HepG2 (cell line): ENCODE results near the gene COQ5. TPM values are rescaled to one million over a fixed set of nuclear protein-coding genes. Genes with fewer than 3 reads are reported as not detected.

Source experiments
- ATF7-NPFF ChIP-seq: sonication (generic); formaldehyde crosslinking; IDR thresholded peaks from 2 replicates; pipeline ENCODE4 v1.8.1; 2023; ENCODE audit warnings: mild to moderate bottlenecking, low read depth, missing genetic modification reagents, moderate library complexity
- HCFC1 ChIP-seq: fragments of 150-350 bp; IDR thresholded peaks from 2 replicates; pipeline ENCODE4 v1.6.1; 2014; ENCODE audit warnings: low read depth, low read length
- HHEX ChIP-seq: IDR thresholded peaks from 2 replicates; pipeline ENCODE4 v1.6.1; 2016; ENCODE audit warnings: control low read depth
- HNRNPUL1 ChIP-seq: fragments of 200-400 bp; formaldehyde crosslinking; IDR thresholded peaks from 2 replicates; pipeline ENCODE4 v1.6.1; 2017; ENCODE audit warnings: low read depth, mild to moderate bottlenecking, low read length, moderate library complexity
- HOXA3 ChIP-seq: sonication (generic); formaldehyde crosslinking; IDR thresholded peaks from 2 replicates; pipeline ENCODE4 v1.5.0; 2020; ENCODE audit warnings: missing genetic modification reagents
- MED13 ChIP-seq: sonication (generic); formaldehyde crosslinking; IDR thresholded peaks from 2 replicates; pipeline ENCODE4 v1.5.0; 2020; ENCODE audit warnings: missing genetic modification reagents
- MED8 ChIP-seq: sonication (generic); formaldehyde crosslinking; IDR thresholded peaks from 2 replicates; pipeline ENCODE4 v1.8.1; 2023; ENCODE audit warnings: mild to moderate bottlenecking, missing genetic modification reagents; ENCODE audit not compliant: insufficient replicate concordance
- NR2F6 ChIP-seq, 2 experiments: IDR thresholded peaks; 2 replicates each; pipeline ENCODE4 v1.6.1; 2016; ENCODE audit warnings: antibody characterized with exemption in 1 of 2, mild to moderate bottlenecking in 1 of 2
- PAF1 ChIP-seq: IDR thresholded peaks from 2 replicates; pipeline ENCODE4 v1.6.1; 2016; ENCODE audit warnings: missing genetic modification reagents, missing compliant biosample characterization
- PTBP1 ChIP-seq: fragments of 200-400 bp; formaldehyde crosslinking; IDR thresholded peaks from 2 replicates; pipeline ENCODE4 v1.6.1; 2018; ENCODE audit warnings: low read length, low read depth; ENCODE audit not compliant: poor library complexity, severe bottlenecking
- SIN3A ChIP-seq: IDR thresholded peaks from 2 replicates; pipeline ENCODE4 v1.6.1; 2011; ENCODE audit warnings: low read depth, mild to moderate bottlenecking, control low read depth, low read length, borderline replicate concordance
- polyA plus RNA-seq, 8 experiments: library from polyadenylated mRNA; depleted of rRNA in 3 of 8; stranded (reverse) in 7 of 8; unstranded in 1 of 8; fragments of >200 nt; fragmentation: Illumina TruSeq in 4 of 8; extraction: Trizol in 4 of 8; gene quantifications; 2 replicates each; pipeline versions ENCODE4 v1.2.1 to v1.2.3, GENCODE V29; 2011 to 2016; ENCODE audit warnings: low read depth in 4 of 8, missing spikeins in 1 of 8, mixed read lengths in 1 of 8; ENCODE audit not compliant: insufficient read depth in 1 of 8
- total RNA-seq, 5 experiments: library from RNA; depleted of rRNA; stranded (reverse); fragments of >200 nt; fragmentation: Illumina TruSeq; extraction: Trizol; gene quantifications; 2 replicates each; pipeline ENCODE4 v1.2.3, GENCODE V29; 2016; ENCODE audit warnings: low read depth in 1 of 5
- TF ChIP-seq, protein P1 (sequence below): sonication (generic); IDR thresholded peaks from 2 replicates; pipeline ENCODE4 v1.6.1; 2016; ENCODE audit warnings: low read depth, borderline replicate concordance
- TF ChIP-seq, protein P2 (sequence below): IDR thresholded peaks from 2 replicates; pipeline ENCODE4 v1.6.1; 2016; ENCODE audit warnings: low read depth, missing genetic modification reagents, missing compliant biosample characterization
- TF ChIP-seq, protein P3 (sequence below): sonication (generic); formaldehyde crosslinking; IDR thresholded peaks from 2 replicates; pipeline ENCODE4 v1.9.0; 2021; ENCODE audit warnings: missing genetic modification reagents, mild to moderate bottlenecking, borderline replicate concordance
- TF ChIP-seq, protein P4 (sequence below): sonication (generic); formaldehyde crosslinking; IDR thresholded peaks from 2 replicates; pipeline ENCODE4 v1.5.0; 2020; ENCODE audit warnings: missing genetic modification reagents
- TF ChIP-seq, protein P5 (sequence below), 2 experiments: fragments of 450-650 bp in 1 of 2; sonication (generic) in 1 of 2; formaldehyde crosslinking; IDR thresholded peaks; 2 replicates each; pipeline versions ENCODE4 v1.5.0 to v1.8.0; 2020 to 2022; ENCODE audit warnings: mild to moderate bottlenecking in 1 of 2, missing genetic modification reagents in 1 of 2
- TF ChIP-seq, protein P6 (sequence below): sonication (generic); formaldehyde crosslinking; IDR thresholded peaks from 2 replicates; pipeline ENCODE4 v1.5.1; 2020; ENCODE audit warnings: missing genetic modification reagents, mild to moderate bottlenecking, borderline replicate concordance

The COQ5 gene
- total and polyA plus RNA-seq, 2 of the 13 experiments (the other 11 are each of a cell fraction or from before 2014, with no cell fraction given): 36.4 to 41.5 TPM

DNA sequence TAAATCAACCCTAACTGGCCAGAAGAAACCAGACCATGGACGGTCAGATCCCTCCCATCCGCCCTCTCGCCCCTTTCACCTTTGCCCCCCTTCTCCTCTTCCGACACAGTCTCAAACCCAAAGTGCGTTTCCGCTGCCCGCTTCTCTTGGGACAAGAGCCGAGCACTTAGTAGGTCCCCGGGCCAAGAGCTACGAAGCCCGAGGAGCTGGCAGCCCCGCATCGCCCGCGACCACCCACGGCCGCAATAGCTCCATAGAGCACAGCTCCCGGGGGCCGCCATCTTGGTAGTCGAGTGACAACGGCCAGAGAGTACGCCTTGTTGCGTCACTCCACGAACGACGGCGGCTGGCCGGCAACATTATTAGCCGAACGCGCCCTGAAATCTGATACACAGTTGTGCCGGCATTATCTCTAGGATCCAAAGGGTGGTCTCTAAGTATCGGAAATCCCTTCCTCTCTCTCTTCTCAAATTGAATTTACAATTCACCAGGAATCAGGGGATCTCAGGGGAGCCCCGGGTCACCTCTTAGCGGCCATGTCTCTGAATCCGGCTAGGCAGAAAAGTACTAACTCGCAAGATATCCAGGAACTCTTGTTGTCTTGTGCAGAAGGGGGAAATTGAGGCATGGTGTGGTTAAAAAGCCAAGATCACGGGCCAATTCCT lies at the start of gene COQ5 (continued):
- TF ChIP-seq, protein P1, sequence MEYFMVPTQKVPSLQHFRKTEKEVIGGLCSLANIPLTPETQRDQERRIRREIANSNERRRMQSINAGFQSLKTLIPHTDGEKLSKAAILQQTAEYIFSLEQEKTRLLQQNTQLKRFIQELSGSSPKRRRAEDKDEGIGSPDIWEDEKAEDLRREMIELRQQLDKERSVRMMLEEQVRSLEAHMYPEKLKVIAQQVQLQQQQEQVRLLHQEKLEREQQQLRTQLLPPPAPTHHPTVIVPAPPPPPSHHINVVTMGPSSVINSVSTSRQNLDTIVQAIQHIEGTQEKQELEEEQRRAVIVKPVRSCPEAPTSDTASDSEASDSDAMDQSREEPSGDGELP: no peak
- TF ChIP-seq MED13 (peak; percentile 60; the same call in 1 of the 2 replicates), MED8 (CRISPR knock-in tag) (peak; percentile 92), HCFC1 (peak; percentile 42), PTBP1 (no peak), HHEX (CRISPR knock-in tag) (no peak), HOXA3 (peak; percentile 98), PAF1 (CRISPR knock-in tag) (no peak), ATF7-NPFF (peak; percentile 69; the same call in 1 of the 2 replicates), NR2F6 (IDR thresholded peaks at IDR 0.05) (peak; percentile 57; the same call in 1 of the 2 replicates), NR2F6 (CRISPR knock-in tag; IDR thresholded peaks at IDR 0.05) (peak; percentile 75; the same call in 1 of the 2 replicates), SIN3A (peak; percentile 79), HNRNPUL1 (no peak)
- TF ChIP-seq, protein P2, sequence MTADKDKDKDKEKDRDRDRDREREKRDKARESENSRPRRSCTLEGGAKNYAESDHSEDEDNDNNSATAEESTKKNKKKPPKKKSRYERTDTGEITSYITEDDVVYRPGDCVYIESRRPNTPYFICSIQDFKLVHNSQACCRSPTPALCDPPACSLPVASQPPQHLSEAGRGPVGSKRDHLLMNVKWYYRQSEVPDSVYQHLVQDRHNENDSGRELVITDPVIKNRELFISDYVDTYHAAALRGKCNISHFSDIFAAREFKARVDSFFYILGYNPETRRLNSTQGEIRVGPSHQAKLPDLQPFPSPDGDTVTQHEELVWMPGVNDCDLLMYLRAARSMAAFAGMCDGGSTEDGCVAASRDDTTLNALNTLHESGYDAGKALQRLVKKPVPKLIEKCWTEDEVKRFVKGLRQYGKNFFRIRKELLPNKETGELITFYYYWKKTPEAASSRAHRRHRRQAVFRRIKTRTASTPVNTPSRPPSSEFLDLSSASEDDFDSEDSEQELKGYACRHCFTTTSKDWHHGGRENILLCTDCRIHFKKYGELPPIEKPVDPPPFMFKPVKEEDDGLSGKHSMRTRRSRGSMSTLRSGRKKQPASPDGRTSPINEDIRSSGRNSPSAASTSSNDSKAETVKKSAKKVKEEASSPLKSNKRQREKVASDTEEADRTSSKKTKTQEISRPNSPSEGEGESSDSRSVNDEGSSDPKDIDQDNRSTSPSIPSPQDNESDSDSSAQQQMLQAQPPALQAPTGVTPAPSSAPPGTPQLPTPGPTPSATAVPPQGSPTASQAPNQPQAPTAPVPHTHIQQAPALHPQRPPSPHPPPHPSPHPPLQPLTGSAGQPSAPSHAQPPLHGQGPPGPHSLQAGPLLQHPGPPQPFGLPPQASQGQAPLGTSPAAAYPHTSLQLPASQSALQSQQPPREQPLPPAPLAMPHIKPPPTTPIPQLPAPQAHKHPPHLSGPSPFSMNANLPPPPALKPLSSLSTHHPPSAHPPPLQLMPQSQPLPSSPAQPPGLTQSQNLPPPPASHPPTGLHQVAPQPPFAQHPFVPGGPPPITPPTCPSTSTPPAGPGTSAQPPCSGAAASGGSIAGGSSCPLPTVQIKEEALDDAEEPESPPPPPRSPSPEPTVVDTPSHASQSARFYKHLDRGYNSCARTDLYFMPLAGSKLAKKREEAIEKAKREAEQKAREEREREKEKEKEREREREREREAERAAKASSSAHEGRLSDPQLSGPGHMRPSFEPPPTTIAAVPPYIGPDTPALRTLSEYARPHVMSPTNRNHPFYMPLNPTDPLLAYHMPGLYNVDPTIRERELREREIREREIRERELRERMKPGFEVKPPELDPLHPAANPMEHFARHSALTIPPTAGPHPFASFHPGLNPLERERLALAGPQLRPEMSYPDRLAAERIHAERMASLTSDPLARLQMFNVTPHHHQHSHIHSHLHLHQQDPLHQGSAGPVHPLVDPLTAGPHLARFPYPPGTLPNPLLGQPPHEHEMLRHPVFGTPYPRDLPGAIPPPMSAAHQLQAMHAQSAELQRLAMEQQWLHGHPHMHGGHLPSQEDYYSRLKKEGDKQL: no peak; the same call in 1 of the 2 replicates
- TF ChIP-seq, protein P3, sequence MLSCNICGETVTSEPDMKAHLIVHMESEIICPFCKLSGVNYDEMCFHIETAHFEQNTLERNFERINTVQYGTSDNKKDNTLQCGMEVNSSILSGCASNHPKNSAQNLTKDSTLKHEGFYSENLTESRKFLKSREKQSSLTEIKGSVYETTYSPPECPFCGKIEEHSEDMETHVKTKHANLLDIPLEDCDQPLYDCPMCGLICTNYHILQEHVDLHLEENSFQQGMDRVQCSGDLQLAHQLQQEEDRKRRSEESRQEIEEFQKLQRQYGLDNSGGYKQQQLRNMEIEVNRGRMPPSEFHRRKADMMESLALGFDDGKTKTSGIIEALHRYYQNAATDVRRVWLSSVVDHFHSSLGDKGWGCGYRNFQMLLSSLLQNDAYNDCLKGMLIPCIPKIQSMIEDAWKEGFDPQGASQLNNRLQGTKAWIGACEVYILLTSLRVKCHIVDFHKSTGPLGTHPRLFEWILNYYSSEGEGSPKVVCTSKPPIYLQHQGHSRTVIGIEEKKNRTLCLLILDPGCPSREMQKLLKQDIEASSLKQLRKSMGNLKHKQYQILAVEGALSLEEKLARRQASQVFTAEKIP (CRISPR knock-in tag): no peak
- TF ChIP-seq, protein P4, sequence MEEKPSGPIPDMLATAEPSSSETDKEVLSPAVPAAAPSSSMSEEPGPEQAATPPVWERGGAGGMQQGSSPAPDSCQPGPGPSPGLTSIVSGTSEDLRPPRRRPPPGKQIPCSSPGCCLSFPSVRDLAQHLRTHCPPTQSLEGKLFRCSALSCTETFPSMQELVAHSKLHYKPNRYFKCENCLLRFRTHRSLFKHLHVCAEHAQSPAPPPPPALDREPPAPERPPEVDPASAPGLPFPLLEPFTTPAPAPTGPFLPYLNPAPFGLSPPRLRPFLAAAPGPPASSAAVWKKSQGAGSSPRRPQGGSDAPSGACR (CRISPR knock-in tag): peak; percentile 93
- TF ChIP-seq, protein P5, sequence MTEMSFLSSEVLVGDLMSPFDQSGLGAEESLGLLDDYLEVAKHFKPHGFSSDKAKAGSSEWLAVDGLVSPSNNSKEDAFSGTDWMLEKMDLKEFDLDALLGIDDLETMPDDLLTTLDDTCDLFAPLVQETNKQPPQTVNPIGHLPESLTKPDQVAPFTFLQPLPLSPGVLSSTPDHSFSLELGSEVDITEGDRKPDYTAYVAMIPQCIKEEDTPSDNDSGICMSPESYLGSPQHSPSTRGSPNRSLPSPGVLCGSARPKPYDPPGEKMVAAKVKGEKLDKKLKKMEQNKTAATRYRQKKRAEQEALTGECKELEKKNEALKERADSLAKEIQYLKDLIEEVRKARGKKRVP (CRISPR knock-in tag; IDR thresholded peaks at IDR 0.05): peak in 1 of 2 experiments; percentile 96; a peak in 2 of 4 replicates
- TF ChIP-seq, protein P6, sequence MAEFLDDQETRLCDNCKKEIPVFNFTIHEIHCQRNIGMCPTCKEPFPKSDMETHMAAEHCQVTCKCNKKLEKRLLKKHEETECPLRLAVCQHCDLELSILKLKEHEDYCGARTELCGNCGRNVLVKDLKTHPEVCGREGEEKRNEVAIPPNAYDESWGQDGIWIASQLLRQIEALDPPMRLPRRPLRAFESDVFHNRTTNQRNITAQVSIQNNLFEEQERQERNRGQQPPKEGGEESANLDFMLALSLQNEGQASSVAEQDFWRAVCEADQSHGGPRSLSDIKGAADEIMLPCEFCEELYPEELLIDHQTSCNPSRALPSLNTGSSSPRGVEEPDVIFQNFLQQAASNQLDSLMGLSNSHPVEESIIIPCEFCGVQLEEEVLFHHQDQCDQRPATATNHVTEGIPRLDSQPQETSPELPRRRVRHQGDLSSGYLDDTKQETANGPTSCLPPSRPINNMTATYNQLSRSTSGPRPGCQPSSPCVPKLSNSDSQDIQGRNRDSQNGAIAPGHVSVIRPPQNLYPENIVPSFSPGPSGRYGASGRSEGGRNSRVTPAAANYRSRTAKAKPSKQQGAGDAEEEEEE (CRISPR knock-in tag): no peak
